ENCODE data around the gene MOGAT1. TPM values are rescaled to one million over a fixed set of nuclear protein-coding genes. Genes with fewer than 3 reads are reported as not detected.

Gene MOGAT1
- total RNA-seq, 1 experiment from 2014 or later: not detected

DNA sequence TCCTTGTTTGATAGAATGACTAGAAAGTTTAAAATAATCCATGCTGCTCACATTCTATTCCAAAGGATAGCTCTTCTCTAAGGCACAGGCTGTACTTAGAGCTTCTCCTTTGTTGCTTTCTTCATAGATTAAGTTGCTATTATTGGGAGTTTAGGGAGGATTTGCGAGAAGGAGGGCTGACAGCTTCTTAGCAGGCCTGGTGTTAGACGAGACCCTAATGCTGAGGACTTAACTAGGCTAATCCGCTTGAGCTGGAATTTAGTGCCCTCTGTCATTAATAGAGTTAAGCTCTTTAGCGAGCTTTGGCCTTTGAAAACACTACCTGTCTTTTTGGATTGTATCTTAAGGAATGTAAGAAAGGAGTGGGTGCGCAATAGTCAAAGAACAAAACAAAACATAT, 81.3 kb downstream of the MOGAT1 start:
- no peaks in the 10 kb centered on the region for H3K4me1 ChIP-seq (ENCODE audit: control insufficient read depth, insufficient read depth, low read length)
- intact Hi-C loops (cut with micrococcal nuclease; ENCODE audit: unreplicated experiment) (no loop called here), in situ Hi-C loops (cut with HindIII; ENCODE audit: low pct_unique_long_range_greater_than_20kb, low sequenced_read_pairs) (no loop called here)
- no peaks in the 10 kb centered on the region for H3K9me3 ChIP-seq (ENCODE audit: control insufficient read depth, insufficient read depth, low read depth, low read length)
- H3K4me3 ChIP-seq (ENCODE audit: low read depth in 2 of 2, low read length in 2 of 2): no peak overlapping the region
- DNase-seq (ENCODE audit: low read depth, low spot score) (no peak), ATAC-seq (no peak)
- POLR2A ChIA-PET: no interaction called here
- TF ChIP-seq SIN3A (IDR thresholded peaks at IDR 0.05; ENCODE audit: borderline replicate concordance, insufficient read depth, low read depth, low read length): no peak
- TF ChIP-seq, protein P1, sequence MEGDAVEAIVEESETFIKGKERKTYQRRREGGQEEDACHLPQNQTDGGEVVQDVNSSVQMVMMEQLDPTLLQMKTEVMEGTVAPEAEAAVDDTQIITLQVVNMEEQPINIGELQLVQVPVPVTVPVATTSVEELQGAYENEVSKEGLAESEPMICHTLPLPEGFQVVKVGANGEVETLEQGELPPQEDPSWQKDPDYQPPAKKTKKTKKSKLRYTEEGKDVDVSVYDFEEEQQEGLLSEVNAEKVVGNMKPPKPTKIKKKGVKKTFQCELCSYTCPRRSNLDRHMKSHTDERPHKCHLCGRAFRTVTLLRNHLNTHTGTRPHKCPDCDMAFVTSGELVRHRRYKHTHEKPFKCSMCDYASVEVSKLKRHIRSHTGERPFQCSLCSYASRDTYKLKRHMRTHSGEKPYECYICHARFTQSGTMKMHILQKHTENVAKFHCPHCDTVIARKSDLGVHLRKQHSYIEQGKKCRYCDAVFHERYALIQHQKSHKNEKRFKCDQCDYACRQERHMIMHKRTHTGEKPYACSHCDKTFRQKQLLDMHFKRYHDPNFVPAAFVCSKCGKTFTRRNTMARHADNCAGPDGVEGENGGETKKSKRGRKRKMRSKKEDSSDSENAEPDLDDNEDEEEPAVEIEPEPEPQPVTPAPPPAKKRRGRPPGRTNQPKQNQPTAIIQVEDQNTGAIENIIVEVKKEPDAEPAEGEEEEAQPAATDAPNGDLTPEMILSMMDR (IDR thresholded peaks at IDR 0.05): no peak
- TF ChIP-seq, protein P2, sequence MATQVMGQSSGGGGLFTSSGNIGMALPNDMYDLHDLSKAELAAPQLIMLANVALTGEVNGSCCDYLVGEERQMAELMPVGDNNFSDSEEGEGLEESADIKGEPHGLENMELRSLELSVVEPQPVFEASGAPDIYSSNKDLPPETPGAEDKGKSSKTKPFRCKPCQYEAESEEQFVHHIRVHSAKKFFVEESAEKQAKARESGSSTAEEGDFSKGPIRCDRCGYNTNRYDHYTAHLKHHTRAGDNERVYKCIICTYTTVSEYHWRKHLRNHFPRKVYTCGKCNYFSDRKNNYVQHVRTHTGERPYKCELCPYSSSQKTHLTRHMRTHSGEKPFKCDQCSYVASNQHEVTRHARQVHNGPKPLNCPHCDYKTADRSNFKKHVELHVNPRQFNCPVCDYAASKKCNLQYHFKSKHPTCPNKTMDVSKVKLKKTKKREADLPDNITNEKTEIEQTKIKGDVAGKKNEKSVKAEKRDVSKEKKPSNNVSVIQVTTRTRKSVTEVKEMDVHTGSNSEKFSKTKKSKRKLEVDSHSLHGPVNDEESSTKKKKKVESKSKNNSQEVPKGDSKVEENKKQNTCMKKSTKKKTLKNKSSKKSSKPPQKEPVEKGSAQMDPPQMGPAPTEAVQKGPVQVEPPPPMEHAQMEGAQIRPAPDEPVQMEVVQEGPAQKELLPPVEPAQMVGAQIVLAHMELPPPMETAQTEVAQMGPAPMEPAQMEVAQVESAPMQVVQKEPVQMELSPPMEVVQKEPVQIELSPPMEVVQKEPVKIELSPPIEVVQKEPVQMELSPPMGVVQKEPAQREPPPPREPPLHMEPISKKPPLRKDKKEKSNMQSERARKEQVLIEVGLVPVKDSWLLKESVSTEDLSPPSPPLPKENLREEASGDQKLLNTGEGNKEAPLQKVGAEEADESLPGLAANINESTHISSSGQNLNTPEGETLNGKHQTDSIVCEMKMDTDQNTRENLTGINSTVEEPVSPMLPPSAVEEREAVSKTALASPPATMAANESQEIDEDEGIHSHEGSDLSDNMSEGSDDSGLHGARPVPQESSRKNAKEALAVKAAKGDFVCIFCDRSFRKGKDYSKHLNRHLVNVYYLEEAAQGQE (IDR thresholded peaks at IDR 0.05; ENCODE audit: insufficient read depth in 1 of 2, low read depth in 2 of 2, low read length in 1 of 2): no peak
- no peaks in the 10 kb centered on the region for H3K36me3 ChIP-seq (ENCODE audit: control insufficient read depth, insufficient read depth, low read length)
- no peak overlapping the region for H3K27ac ChIP-seq (ENCODE audit: low read length)
- no TSS peak for BruUV-seq (replicated peaks)
- CTCF ChIA-PET: no interaction called here
- no peaks in the 10 kb centered on the region for H3K27me3 ChIP-seq (ENCODE audit: control insufficient read depth, insufficient read depth, low read length)

DNA sequence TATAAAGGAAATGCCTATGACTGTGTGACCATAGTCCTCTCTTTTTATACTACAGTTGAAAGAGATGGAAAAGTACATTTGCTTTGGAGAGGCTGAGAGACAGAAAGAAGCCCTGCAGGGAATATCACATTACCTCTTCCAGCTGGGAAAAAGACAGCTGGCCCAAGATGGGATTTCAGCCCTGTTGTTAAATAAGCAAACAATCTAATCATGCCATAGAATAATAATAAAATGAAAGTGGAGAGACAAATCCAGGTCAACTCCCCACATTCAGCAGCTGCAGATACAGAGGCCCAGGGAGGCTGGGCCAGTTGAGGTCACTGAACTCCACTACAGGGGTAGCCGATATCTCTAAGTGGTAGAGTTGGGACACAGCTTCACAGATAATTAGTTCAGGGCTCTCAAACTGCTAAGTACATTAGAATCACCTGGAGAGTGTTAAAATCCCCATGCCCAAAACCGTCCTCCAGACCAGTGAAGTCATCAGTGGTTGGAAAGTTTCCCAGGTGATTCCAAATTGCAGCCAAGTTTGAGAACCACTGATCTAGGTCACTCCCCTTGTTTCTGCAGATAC, 81.9 kb downstream of the MOGAT1 start:
- no peaks in the 10 kb centered on the region for H3K9me3 ChIP-seq (ENCODE audit: control insufficient read depth, insufficient read depth, low read depth, low read length)
- ChIA-PET CTCF (no interaction called here), POLR2A (no interaction called here)
- no peaks in the 10 kb centered on the region for H3K4me1 ChIP-seq (ENCODE audit: control insufficient read depth, insufficient read depth, low read length)
- BruUV-seq (replicated peaks): no TSS peak
- no peak overlapping the region for H3K4me3 ChIP-seq (ENCODE audit: low read depth in 2 of 2, low read length in 2 of 2)
- no peak for DNase-seq (ENCODE audit: low read depth, low spot score)
- in situ Hi-C loops (cut with HindIII; ENCODE audit: low pct_unique_long_range_greater_than_20kb, low sequenced_read_pairs): no loop called here
- no peak for ATAC-seq
- no peaks in the 10 kb centered on the region for H3K27me3 ChIP-seq (ENCODE audit: control insufficient read depth, insufficient read depth, low read length)
- H3K36me3 ChIP-seq (ENCODE audit: control insufficient read depth, insufficient read depth, low read length): no peaks in the 10 kb centered on the region
- intact Hi-C loops (cut with micrococcal nuclease; ENCODE audit: unreplicated experiment): no loop called here
- TF ChIP-seq TCF7L2 (IDR thresholded peaks at IDR 0.05; ENCODE audit: low read depth, low read length): no peak
- TF ChIP-seq, protein P1 (IDR thresholded peaks at IDR 0.05): no peak
- TF ChIP-seq, protein P2 (IDR thresholded peaks at IDR 0.05; ENCODE audit: insufficient read depth in 1 of 2, low read depth in 2 of 2, low read length in 1 of 2): no peak
- no peak for TF ChIP-seq SIN3A (IDR thresholded peaks at IDR 0.05; ENCODE audit: borderline replicate concordance, insufficient read depth, low read depth, low read length)
- TF ChIP-seq POLR2AphosphoS5 (IDR thresholded peaks at IDR 0.05; ENCODE audit: low read depth, low read length): no peak
- no peak overlapping the region for H3K27ac ChIP-seq (ENCODE audit: low read length)
